Measurements from ENCODE around the gene ODC1. TPM values are rescaled to one million over a fixed set of nuclear protein-coding genes. Genes with fewer than 3 reads are reported as not detected.

The ODC1 gene
- total and polyA plus RNA-seq, 10 donors: 28.9 to 84.3 (median 63.4) TPM

DNA sequence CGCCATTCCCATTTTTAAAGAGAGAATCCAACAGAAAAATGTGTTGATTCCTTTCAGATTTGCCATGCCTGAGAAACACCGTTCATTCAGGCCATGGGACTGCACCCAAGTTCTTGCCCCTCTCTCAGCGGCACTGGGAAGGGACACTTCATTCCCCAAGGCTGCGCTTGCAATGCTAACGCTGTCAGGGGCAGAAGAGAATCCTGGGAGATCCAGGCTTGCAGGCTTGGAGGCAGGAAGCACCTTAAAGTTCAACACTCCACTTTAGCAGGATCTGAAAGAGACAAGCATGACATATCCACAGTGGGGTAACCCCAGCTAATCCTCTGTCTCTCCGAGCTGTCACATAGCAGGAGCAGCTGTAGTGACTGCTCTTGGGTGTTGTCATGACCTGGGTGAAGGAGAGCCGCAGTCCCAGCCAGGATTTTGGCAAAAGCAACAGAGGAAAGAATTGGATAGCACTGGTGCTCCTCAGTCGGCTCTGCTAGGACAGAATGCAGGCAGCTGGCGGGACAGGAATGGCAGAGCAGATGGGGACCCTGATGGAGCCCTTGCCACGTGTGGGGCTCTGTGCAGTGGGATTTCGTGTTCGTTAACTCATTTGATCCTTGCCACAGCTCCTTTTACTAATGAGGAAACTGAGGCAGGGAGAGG is 22.0 kb upstream of the ODC1 start:
- H3K27ac ChIP-seq: no peak overlapping the region
- TF ChIP-seq, protein P1, sequence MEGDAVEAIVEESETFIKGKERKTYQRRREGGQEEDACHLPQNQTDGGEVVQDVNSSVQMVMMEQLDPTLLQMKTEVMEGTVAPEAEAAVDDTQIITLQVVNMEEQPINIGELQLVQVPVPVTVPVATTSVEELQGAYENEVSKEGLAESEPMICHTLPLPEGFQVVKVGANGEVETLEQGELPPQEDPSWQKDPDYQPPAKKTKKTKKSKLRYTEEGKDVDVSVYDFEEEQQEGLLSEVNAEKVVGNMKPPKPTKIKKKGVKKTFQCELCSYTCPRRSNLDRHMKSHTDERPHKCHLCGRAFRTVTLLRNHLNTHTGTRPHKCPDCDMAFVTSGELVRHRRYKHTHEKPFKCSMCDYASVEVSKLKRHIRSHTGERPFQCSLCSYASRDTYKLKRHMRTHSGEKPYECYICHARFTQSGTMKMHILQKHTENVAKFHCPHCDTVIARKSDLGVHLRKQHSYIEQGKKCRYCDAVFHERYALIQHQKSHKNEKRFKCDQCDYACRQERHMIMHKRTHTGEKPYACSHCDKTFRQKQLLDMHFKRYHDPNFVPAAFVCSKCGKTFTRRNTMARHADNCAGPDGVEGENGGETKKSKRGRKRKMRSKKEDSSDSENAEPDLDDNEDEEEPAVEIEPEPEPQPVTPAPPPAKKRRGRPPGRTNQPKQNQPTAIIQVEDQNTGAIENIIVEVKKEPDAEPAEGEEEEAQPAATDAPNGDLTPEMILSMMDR (IDR thresholded peaks at IDR 0.05 in 8 of 11, conservative IDR thresholded peaks at IDR 0.05 in 3 of 11): no peak
- TF ChIP-seq POLR2A (IDR thresholded peaks at IDR 0.05): no peak
- intact Hi-C loops (cut with DNase I; ENCODE audit: low total_unique reads): no loop called here
- peak; percentile 41 for DNase-seq
- 84 to 90% (median 85%) methylated on average over 11 to 12 of the region's 12 CpGs for WGBS, 5 donors
- H3K4me3 ChIP-seq: no peak overlapping the region
- no peaks in the 10 kb centered on the region for H3K36me3 ChIP-seq
- H3K9me3 ChIP-seq: no peaks in the 10 kb centered on the region
- no peaks in the 10 kb centered on the region for H3K4me1 ChIP-seq
- peaks cover 0 to 5% (median 0%) of the 10 kb centered on the region in 7 donors for H3K27me3 ChIP-seq (replicated peaks in 1 of 7)

DNA sequence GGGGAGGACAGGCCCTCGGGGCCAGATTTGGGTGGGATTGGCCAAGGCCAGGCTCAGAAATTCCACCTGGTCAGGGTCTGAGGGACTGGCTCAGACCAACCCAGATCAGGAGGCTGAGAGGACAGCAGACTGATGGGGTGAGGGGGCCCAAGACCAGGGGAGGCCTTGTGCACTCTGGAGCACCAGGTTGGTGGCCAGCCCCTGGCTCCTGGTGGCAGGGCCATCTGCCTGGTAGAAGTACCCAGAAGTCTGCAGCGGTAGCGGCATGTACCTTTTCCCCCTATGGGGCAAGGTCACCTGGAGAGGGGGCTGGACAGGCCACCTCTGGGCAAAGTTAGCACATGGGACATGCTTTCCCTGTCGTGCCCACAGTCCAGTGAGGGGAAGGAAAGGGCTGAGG is 21.2 kb upstream of the ODC1 start:
- no peaks in the 10 kb centered on the region for H3K4me1 ChIP-seq
- H3K36me3 ChIP-seq: no peaks in the 10 kb centered on the region
- peak; percentile 68 for DNase-seq
- intact Hi-C loops (cut with DNase I; ENCODE audit: low total_unique reads): no loop called here
- no peak overlapping the region for H3K27ac ChIP-seq
- peaks cover 0 to 5% (median 0%) of the 10 kb centered on the region in 7 donors for H3K27me3 ChIP-seq (replicated peaks in 1 of 7)
- WGBS, 5 donors: 83 to 92% (median 85%) methylated on average over 4 of the region's 4 CpGs
- TF ChIP-seq POLR2AphosphoS5 (IDR thresholded peaks at IDR 0.05) (no peak), POLR2A (IDR thresholded peaks at IDR 0.05) (no peak)
- TF ChIP-seq, protein P1 (IDR thresholded peaks at IDR 0.05 in 8 of 11, conservative IDR thresholded peaks at IDR 0.05 in 3 of 11): no peak
- H3K9me3 ChIP-seq: no peaks in the 10 kb centered on the region
- no peak overlapping the region for H3K4me3 ChIP-seq

DNA sequence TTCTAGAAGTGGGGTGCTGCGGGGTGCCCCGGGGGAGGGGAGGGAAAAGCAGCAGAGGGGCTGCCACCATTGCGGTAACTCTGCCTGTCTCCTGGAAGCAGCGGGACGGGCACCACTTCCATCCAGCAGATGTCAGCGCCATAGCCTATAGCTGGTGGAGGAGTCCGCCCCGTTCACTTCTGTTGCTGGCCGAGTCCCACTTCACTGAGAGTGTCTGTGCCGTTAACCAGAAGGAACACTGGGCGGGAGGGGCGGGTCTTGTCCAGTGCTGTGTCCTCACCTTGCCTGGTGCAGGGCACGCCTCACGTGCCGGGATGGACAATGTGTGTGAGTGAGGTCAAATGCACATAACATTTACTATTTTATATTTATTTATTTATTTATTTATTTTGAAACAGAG is 19.3 kb upstream of the ODC1 start:
- Histone ChIP-seq H3K4me3 (no peak overlapping the region), H3K4me1 (no peaks in the 10 kb centered on the region), H3K27ac (no peak overlapping the region), H3K9me3 (no peaks in the 10 kb centered on the region), H3K27me3 (replicated peaks in 1 of 7) (peaks cover 0 to 5% (median 0%) of the 10 kb centered on the region in 7 donors), H3K36me3 (no peaks in the 10 kb centered on the region)
- WGBS, 5 donors: 83 to 89% (median 85%) methylated on average over 14 to 15 of the region's 15 CpGs
- DNase-seq: peak; percentile 54
- intact Hi-C loops (cut with DNase I; ENCODE audit: low total_unique reads): no loop called here
- TF ChIP-seq POLR2A (IDR thresholded peaks at IDR 0.05) (no peak), POLR2AphosphoS5 (IDR thresholded peaks at IDR 0.05) (no peak)
- TF ChIP-seq, protein P1 (IDR thresholded peaks at IDR 0.05 in 8 of 11, conservative IDR thresholded peaks at IDR 0.05 in 3 of 11): no peak

DNA sequence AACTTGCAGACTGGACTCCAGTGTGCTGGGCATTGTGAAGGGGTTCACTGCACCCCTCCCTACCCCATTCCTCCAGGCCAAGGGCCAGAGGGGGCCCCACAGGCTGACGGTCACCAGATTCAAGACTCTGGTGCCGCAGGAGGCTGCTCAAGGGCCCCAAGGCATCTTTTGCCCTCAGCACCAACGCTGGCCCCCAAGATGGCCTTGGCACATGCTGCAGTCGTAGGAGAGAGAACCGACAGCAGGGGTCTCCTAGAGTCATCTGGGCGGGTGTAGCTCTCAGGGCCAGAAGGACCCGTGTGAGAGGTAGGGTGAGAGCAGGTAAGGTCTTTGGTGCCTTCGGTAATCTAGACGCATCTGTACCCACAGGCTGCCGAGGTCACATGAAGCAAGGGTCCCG is 18.7 kb upstream of the ODC1 start:
- Histone ChIP-seq H3K36me3 (no peaks in the 10 kb centered on the region), H3K4me1 (no peaks in the 10 kb centered on the region), H3K27me3 (replicated peaks in 1 of 7) (peaks cover 0 to 5% (median 0%) of the 10 kb centered on the region in 7 donors), H3K4me3 (no peak overlapping the region), H3K27ac (no peak overlapping the region), H3K9me3 (no peaks in the 10 kb centered on the region)
- peak; percentile 40 for DNase-seq
- WGBS, 5 donors: 84 to 93% (median 84%) methylated on average over 10 to 11 of the region's 11 CpGs
- intact Hi-C loops (cut with DNase I; ENCODE audit: low total_unique reads): no loop called here
- no peak for TF ChIP-seq POLR2AphosphoS5 (IDR thresholded peaks at IDR 0.05)
- no peak for TF ChIP-seq POLR2A (IDR thresholded peaks at IDR 0.05)
- TF ChIP-seq, protein P1 (IDR thresholded peaks at IDR 0.05 in 8 of 11, conservative IDR thresholded peaks at IDR 0.05 in 3 of 11): no peak

All from spleen (tissue), 11 donors.